B cell (primary cell): Measurements from ENCODE around the gene SPRED2. TPM values are rescaled to one million over a fixed set of nuclear protein-coding genes. Genes with fewer than 3 reads are reported as not detected.

ENCODE experiments used
- ATAC-seq: fragments of 200-7000 bp; cut with Tn5 transposase; one replicate; pipeline ENCODE4 v1.10.0; 2021; ENCODE audit warnings: low read depth, mild to moderate bottlenecking, moderate number of reproducible peaks, moderate library complexity
- CTCF ChIA-PET: fragments of 350-600 bp; sonication (Branson Sonifier 250); formaldehyde crosslinking; loops from one replicate; lab custom pipeline; 2021; ENCODE audit warnings: antibody characterized with exemption, inconsistent platforms; lab: Charles Lee
- POLR2A ChIA-PET: fragments of 350-600 bp; sonication (Branson Sonifier 250); formaldehyde crosslinking; loops from one replicate; lab custom pipeline; 2021; ENCODE audit warnings: antibody characterized with exemption; lab: Charles Lee
- DNase-seq: peaks from one replicate; pipeline ENCODE4 v3.0.0; 2013
- H2AFZ ChIP-seq: 2 replicates; pipeline ENCODE4 v1.6.1; 2012; ENCODE audit warnings: mild to moderate bottlenecking, low read depth, low read length; ENCODE audit not compliant: insufficient read depth, poor library complexity, severe bottlenecking
- H3K27ac ChIP-seq, 2 donors: 1 replicate in 1 of 2; 2 replicates in 1 of 2; pipeline ENCODE4 v1.5.1; 2012 to 2013; ENCODE audit warnings: low read length in 2 of 2, mild to moderate bottlenecking in 2 of 2, moderate library complexity in 1 of 2
- H3K27me3 ChIP-seq, 4 experiments: fragments of 200-600 bp in 1 of 4; sonication (generic) in 1 of 4; replicated peaks in 1 of 4; 1 replicate in 2 of 4; 2 replicates in 2 of 4; pipeline versions ENCODE4 v1.6.1 to v1.7.0; 2013 to 2016; ENCODE audit warnings: low read length in 3 of 4, mild to moderate bottlenecking in 2 of 4, mixed read lengths in 1 of 4, moderate library complexity in 1 of 4; ENCODE audit not compliant: insufficient read depth in 4 of 4, control insufficient read depth in 3 of 4; ENCODE audit errors: control extremely low read depth in 1 of 4
- H3K36me3 ChIP-seq, 2 experiments: replicated peaks in 1 of 2; 1 replicate in 1 of 2; 2 replicates in 1 of 2; pipeline versions ENCODE4 v1.6.1 to v1.7.1; 2013; ENCODE audit warnings: low read length in 1 of 2; ENCODE audit not compliant: insufficient read depth in 2 of 2, control insufficient read depth in 1 of 2; ENCODE audit errors: control extremely low read depth in 1 of 2, extremely low read depth in 1 of 2
- H3K4me1 ChIP-seq, 2 donors: fragments of 200-600 bp in 1 of 2; sonication (generic) in 1 of 2; 1 replicate in 1 of 2; 2 replicates in 1 of 2; pipeline versions ENCODE4 v1.5.1 to v1.6.1; 2013 to 2017; ENCODE audit warnings: low read length in 2 of 2; ENCODE audit not compliant: control insufficient read depth in 2 of 2, insufficient read depth in 2 of 2
- H3K4me2 ChIP-seq: replicated peaks from 2 replicates; pipeline ENCODE3; 2012; ENCODE audit warnings: mild to moderate bottlenecking, low read depth, low read length; ENCODE audit not compliant: poor library complexity, severe bottlenecking
- H3K4me3 ChIP-seq, 5 experiments: fragments of 200-600 bp in 1 of 5; sonication (generic) in 1 of 5; 1 replicate in 3 of 5; 2 replicates in 2 of 5; pipeline versions ENCODE4 v1.5.1 to v1.7.0; 2011 to 2016; ENCODE audit warnings: low read length in 4 of 5, mild to moderate bottlenecking in 4 of 5, low read depth in 2 of 5, control low read depth in 1 of 5, moderate library complexity in 1 of 5; ENCODE audit not compliant: insufficient read depth in 1 of 5; ENCODE audit errors: control extremely low read depth in 1 of 5, extremely low read depth in 1 of 5
- H3K79me2 ChIP-seq: fragments of 200-600 bp; sonication (generic); one replicate; pipeline ENCODE4 v1.6.0; 2016; ENCODE audit warnings: low read length; ENCODE audit not compliant: control insufficient read depth, insufficient read depth
- H3K9ac ChIP-seq: fragments of 200-600 bp; sonication (generic); 2 replicates; pipeline ENCODE4 v1.6.1; 2017; ENCODE audit warnings: mild to moderate bottlenecking, low read length, moderate library complexity
- H3K9me3 ChIP-seq, 3 donors: one replicate each; pipeline versions ENCODE4 v1.6.1 to v1.7.1; 2013; ENCODE audit warnings: low read length in 2 of 3; ENCODE audit not compliant: control insufficient read depth in 2 of 3, insufficient read depth in 1 of 3; ENCODE audit errors: control extremely low read depth in 1 of 3
- H4K20me1 ChIP-seq: 2 replicates; pipeline ENCODE4 v1.6.0; 2012; ENCODE audit warnings: mild to moderate bottlenecking, low read length; ENCODE audit not compliant: insufficient read depth, control insufficient read depth, poor library complexity, severe bottlenecking
- H3K27ac Mint-ChIP-seq: one replicate; pipeline ENCODE4 v1.8.0; 2021; ENCODE audit warnings: mixed read lengths
- H3K27me3 Mint-ChIP-seq: one replicate; pipeline ENCODE4 v1.8.0; 2021; ENCODE audit warnings: mixed read lengths
- H3K4me1 Mint-ChIP-seq: one replicate; pipeline ENCODE4 v1.8.0; 2021; ENCODE audit warnings: mixed read lengths
- H3K4me3 Mint-ChIP-seq: one replicate; pipeline ENCODE4 v1.8.0; 2021; ENCODE audit warnings: mixed read lengths
- H3K9me3 Mint-ChIP-seq: one replicate; pipeline ENCODE4 v1.8.0; 2022; ENCODE audit warnings: mixed read lengths; ENCODE audit not compliant: insufficient read depth
- EZH2 ChIP-seq: IDR thresholded peaks from 2 replicates; pipeline ENCODE4 v1.6.1; 2012; ENCODE audit warnings: borderline replicate concordance, low read depth, mild to moderate bottlenecking, moderate library complexity, low read length; ENCODE audit not compliant: insufficient read depth, poor library complexity, severe bottlenecking
- WGBS: methylation state at CpG from one replicate; pipeline ENCODE4 v1.1.5; 2013; ENCODE audit warnings: missing lambda C conversion rate; ENCODE audit not compliant: insufficient coverage; 5-methylcytosine and 5-hydroxymethylcytosine counted together
- intact Hi-C: fragments of 100-400 bp; cut with micrococcal nuclease; formaldehyde crosslinking; loops from one replicate; pipeline ENCODE4 v1.10.0; 2022
- polyA plus RNA-seq: library from polyadenylated mRNA; depleted of rRNA; stranded (reverse); fragments of >200 nt; gene quantifications from 2 replicates; pipeline ENCODE4 v1.2.3, GENCODE V29; 2012
- total RNA-seq, 2 donors: library from RNA; stranded (reverse); fragments of 120-200 nt in 1 of 2; gene quantifications; 1 replicate in 1 of 2; 2 replicates in 1 of 2; pipeline versions ENCODE4 v1.2.3 to v1.2.4, GENCODE V29; 2013 to 2022
- TF ChIP-seq, protein P1 (sequence below): fragments of 200-600 bp; IDR thresholded peaks from one replicate; pipeline ENCODE4 v1.8.0; 2022; ENCODE audit warnings: antibody characterized with exemption, mild to moderate bottlenecking

Gene SPRED2
- total and polyA plus RNA-seq, 2 donors (not counting 1 experiment from before 2014, with no cell fraction given) = 0.40 to 1.3 TPM

GRCh38 chr2:65340898-65341681 is 91.3 kb downstream of the SPRED2 start:
- ATAC-seq = no peak
- no peaks in the 10 kb centered on the region for H3K4me1 Mint-ChIP-seq
- CTCF ChIA-PET = no interaction called here

GRCh38 chr2:65339648-65340047 is 92.8 kb downstream of the SPRED2 start:
- intact Hi-C loops = no loop called here
- POLR2A ChIA-PET = no interaction called here

More at GRCh38 chr2:65340898-65341681, 91.3 kb downstream of the SPRED2 start:
- Histone ChIP-seq H3K27me3 (no peaks in the 10 kb centered on the region), H3K4me1 (no peaks in the 10 kb centered on the region), H4K20me1 (no peaks in the 10 kb centered on the region), H2AFZ (no peak overlapping the region), H3K36me3 (no peaks in the 10 kb centered on the region), H3K4me2 (no peak overlapping the region), H3K27ac (no peak overlapping the region), H3K9me3 (no peaks in the 10 kb centered on the region), H3K9ac (no peak overlapping the region), H3K79me2 (no peaks in the 10 kb centered on the region), H3K4me3 (no peak overlapping the region)
- Mint-ChIP-seq H3K27me3 (peaks cover 5% of the 10 kb centered on the region), H3K27ac (no peak overlapping the region), H3K9me3 (no peaks in the 10 kb centered on the region), H3K4me3 (no peak overlapping the region)
- 94% methylated on average over 8 of the region's 9 CpGs for WGBS
- TF ChIP-seq EZH2 = no peak
- TF ChIP-seq, protein P1, sequence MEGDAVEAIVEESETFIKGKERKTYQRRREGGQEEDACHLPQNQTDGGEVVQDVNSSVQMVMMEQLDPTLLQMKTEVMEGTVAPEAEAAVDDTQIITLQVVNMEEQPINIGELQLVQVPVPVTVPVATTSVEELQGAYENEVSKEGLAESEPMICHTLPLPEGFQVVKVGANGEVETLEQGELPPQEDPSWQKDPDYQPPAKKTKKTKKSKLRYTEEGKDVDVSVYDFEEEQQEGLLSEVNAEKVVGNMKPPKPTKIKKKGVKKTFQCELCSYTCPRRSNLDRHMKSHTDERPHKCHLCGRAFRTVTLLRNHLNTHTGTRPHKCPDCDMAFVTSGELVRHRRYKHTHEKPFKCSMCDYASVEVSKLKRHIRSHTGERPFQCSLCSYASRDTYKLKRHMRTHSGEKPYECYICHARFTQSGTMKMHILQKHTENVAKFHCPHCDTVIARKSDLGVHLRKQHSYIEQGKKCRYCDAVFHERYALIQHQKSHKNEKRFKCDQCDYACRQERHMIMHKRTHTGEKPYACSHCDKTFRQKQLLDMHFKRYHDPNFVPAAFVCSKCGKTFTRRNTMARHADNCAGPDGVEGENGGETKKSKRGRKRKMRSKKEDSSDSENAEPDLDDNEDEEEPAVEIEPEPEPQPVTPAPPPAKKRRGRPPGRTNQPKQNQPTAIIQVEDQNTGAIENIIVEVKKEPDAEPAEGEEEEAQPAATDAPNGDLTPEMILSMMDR = no peak
- intact Hi-C loops = no loop called here
- no peak for DNase-seq
- POLR2A ChIA-PET = no interaction called here

More at GRCh38 chr2:65339648-65340047, 92.8 kb downstream of the SPRED2 start:
- Histone ChIP-seq H3K4me2 (no peak overlapping the region), H3K4me1 (no peaks in the 10 kb centered on the region), H3K9me3 (no peaks in the 10 kb centered on the region), H3K27me3 (no peaks in the 10 kb centered on the region), H3K4me3 (no peak overlapping the region), H3K79me2 (no peaks in the 10 kb centered on the region), H4K20me1 (no peaks in the 10 kb centered on the region), H2AFZ (no peak overlapping the region), H3K27ac (no peak overlapping the region), H3K9ac (no peak overlapping the region), H3K36me3 (no peaks in the 10 kb centered on the region)
- Mint-ChIP-seq H3K27me3 (no peaks in the 10 kb centered on the region), H3K9me3 (no peaks in the 10 kb centered on the region), H3K4me3 (no peak overlapping the region), H3K4me1 (no peaks in the 10 kb centered on the region), H3K27ac (no peak overlapping the region)
- CTCF ChIA-PET = no interaction called here
- DNase-seq = no peak
- TF ChIP-seq EZH2 = no peak
- TF ChIP-seq, protein P1 = no peak
- no peak for ATAC-seq
